ACHN (cell line): ENCODE data around the gene CAPN9.
"Not testable (repeated sequence)": the region's sequence is repeated elsewhere in the genome, so short reads cannot be mapped to it uniquely, and the experiment has no call there.

ENCODE experiments used
- DNase-seq: peaks from one replicate; pipeline ENCODE4 v3.0.0-alpha.2; 2015
- in situ Hi-C: cut with HindIII; loops from 2 replicates; pipeline ENCODE4 v1.10.0; 2017; ENCODE audit warnings: low sequenced_read_pairs, low pct_ligation_motif_present, low pct_unique_long_range_greater_than_20kb

CAPN9 gene

GRCh38 chr1:230760360-230760827 lies 13.2 kb downstream of the CAPN9 start:
- in situ Hi-C loops = no loop called here

DNA sequence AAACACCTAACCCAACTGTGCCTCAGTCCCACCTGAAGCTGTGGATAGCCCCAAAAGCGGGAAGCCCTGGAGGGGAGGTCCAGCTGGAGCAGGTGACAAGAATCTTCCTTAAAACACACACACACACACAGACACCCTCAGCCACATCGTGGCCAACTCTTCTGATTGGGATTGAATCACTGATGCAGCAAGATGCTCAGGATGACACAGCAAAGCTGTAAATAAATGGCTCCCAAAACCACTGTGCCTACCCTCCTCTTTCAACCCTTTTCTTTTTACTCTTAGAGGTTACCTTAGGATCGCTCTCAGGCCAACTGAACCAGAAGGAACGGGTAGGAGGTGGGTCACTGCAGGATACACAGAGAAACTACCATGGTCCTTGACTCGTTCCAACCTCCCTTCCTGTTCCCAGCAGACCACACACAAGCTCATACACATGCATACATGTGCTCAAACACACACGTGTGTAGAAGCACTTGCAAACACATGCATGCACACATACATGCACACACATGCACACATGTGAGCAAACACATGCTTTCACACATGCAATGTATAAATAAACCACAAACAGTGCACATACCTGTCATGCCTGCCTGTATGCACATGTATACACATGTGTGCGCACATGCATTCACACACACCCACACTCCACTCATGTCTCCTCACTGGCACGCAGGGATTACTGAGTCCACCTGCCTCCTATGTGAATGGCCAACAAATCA lies 14.4 kb downstream of the CAPN9 start:
- DNase-seq = no peak
- in situ Hi-C loops = no loop called here

More at GRCh38 chr1:230760360-230760827, 13.2 kb downstream of the CAPN9 start:
- no peak for DNase-seq

GRCh38 chr1:230763927-230764591 lies 16.9 kb downstream of the CAPN9 start:
- in situ Hi-C loops = no loop called here
- no peak for DNase-seq

- DNase-seq = no peak
- in situ Hi-C loops = no loop called here
Measured at GRCh38 chr1:230766318-230766717, 19.1 kb downstream of the CAPN9 start.

GRCh38 chr1:230767859-230768612 lies 20.8 kb downstream of the CAPN9 start:
- DNase-seq, in situ Hi-C loops: not testable (repeated sequence)

DNA sequence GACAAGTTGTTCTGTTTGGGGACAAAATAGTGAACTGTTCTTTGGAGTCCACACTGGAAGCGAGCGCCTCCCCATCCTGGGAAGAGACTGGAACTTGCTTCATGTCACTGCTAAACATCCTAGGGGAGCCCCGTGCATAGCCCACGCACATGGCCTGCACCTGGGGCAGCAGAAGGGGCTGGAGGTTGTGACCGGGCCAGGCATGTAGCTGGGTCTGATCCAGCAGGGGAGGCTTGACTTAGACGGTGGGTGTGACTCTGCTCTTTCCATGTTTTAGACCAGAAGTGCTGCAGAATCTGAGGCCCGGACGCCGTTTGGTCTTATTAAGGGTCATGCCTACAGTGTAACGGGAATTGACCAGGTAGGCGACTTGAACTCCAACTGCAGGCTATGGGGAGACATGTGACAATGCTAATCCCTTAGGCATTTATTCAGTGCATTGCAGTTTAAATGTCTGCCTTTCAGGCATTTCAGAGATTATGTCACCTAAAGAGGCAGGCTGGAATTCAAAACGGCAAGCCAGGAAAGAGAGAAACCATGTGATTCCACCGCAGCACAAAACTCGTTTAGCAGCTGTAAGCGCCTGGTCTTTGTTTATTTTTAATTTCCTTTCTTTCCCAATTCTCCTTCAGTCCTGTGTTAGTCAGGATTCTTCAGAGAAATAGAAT lies 21.8 kb downstream of the CAPN9 start:
- no peak for DNase-seq
- in situ Hi-C loops = no loop called here

- in situ Hi-C loops = no loop called here
- no peak for DNase-seq
Measured at GRCh38 chr1:230770317-230770716, 23.1 kb downstream of the CAPN9 start.

DNA sequence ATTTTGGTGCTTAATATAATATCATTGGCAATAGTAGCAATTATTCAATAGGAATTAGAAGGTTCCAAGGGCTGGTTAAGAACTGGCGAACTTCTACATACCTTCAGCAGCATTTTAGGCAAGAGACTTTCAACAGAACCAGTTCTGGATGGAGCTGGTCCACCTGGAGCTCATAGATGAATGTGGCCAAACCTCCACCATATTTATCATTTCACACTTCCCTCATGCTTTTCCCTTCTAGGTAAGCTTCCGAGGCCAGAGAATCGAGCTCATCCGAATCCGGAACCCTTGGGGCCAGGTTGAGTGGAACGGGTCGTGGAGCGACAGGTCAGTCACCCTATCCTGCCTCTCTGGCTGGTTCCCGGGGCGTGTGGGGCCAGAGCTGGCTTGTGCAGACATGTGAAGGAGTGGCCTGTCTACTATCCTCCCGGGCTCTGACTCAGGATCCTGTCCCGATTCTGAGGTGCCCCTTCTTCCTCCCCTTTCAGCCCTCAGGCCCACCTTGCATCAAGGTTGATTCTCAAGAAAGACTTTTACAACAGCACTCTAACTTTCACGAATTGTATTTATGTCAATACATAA lies 24.7 kb downstream of the CAPN9 start:
- in situ Hi-C loops = no loop called here
- DNase-seq = no peak

GRCh38 chr1:230772457-230773395 lies 25.5 kb downstream of the CAPN9 start:
- peak; percentile 68 for DNase-seq
- in situ Hi-C loops = no loop called here

GRCh38 chr1:230773396-230774033 lies 26.3 kb downstream of the CAPN9 start:
- in situ Hi-C loops = no loop called here

DNA sequence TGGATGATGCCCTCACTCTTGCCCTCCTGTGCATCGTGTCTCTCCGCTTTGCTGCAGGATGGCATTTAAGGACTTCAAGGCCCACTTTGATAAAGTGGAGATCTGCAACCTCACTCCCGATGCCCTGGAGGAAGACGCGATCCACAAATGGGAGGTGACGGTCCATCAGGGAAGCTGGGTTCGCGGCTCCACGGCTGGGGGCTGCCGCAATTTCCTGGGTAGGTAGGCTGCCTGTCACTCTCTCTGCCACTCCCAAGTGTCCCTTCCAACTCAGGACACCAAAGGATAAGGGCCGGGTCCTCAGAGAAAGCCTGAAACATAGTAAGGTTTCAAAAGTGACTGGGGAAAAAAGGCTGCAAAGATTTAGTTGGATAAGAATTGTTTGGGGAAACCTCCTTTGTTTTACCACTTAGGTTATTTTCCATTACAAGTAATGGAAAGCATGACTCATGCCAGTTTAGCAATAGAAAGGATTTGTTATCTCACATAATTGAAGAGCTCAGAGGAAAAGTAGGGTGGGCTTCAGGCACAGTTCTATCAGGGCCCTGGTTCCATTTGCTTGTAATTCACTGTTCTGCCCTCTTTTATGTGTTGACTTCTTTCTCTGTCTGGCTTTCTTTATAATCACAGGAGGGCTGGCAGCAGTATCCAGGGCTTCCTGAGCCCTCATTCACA lies 31.9 kb downstream of the CAPN9 start:
- in situ Hi-C loops = no loop called here
- DNase-seq = no peak

More at GRCh38 chr1:230773396-230774033, 26.3 kb downstream of the CAPN9 start:
- no peak for DNase-seq

DNA sequence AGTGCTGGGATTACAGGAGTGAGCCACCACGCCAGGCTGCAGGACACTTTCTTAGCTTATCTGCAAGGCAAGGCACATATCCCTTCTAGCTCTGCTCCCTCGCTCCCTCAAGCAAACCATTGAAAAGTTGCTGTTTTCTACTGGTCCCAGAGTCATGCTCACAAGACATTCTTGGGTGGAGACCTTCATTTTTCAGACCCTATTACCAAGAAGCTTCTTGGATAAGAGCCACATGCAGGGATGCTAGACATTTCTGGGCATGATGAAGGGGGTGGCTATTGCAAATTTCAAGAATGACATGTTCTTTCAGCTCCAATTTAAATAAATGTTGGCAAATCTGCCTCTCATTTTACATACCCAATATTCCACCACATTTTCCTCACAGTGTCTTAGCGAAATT lies 33.9 kb downstream of the CAPN9 start:
- in situ Hi-C loops = no loop called here

GRCh38 chr1:230781594-230781993 lies 34.4 kb downstream of the CAPN9 start:
- no peak for DNase-seq
- in situ Hi-C loops = no loop called here

More for the DNA sequence above, 33.9 kb downstream of the CAPN9 start:
- no peak for DNase-seq

DNA sequence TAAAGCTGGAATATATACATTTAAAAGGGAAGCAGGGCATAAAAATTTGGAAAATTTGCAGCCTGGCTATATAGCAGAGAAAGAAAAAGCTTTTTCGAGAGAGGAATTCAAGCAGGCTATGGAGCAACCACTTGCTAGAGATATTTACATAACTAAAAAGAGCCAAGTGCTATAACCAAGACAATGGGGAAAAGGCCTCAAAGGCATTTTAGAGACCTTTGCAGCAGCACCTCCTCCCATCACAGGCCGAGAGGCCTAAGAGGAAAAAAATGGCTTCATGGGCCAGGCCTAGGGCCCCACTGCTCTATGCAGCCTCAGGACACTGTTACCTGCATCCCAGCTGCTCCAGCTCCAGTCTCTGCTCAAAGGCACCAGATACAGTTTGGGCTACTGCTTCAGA lies 37.0 kb downstream of the CAPN9 start:
- in situ Hi-C loops = no loop called here

GRCh38 chr1:230785636-230786384 lies 38.6 kb downstream of the CAPN9 start:
- DNase-seq = no peak
- in situ Hi-C loops = no loop called here

More for the DNA sequence above, 37.0 kb downstream of the CAPN9 start:
- no peak for DNase-seq

GRCh38 chr1:230786385-230786753 lies 39.2 kb downstream of the CAPN9 start:
- no peak for DNase-seq
- in situ Hi-C loops = no loop called here
